Fibroblast of lung (primary cell): ENCODE data around the gene SDK1. TPM values are rescaled to one million over a fixed set of nuclear protein-coding genes. Genes with fewer than 3 reads are reported as not detected.

Experiments used
- DNase-seq, 2 donors: peaks; one replicate each; pipeline versions ENCODE4 v3.0.0 to v3.0.0-alpha.2; 2010; ENCODE audit warnings: low read depth in 2 of 2
- H2AFZ ChIP-seq: 2 replicates; pipeline ENCODE4 v1.5.1; 2012; ENCODE audit warnings: low read length, control low read depth, inconsistent platforms
- H3K27ac ChIP-seq: 2 replicates; pipeline ENCODE4 v1.5.1; 2011; ENCODE audit warnings: low read length, control low read depth; ENCODE audit not compliant: insufficient read depth
- H3K27me3 ChIP-seq: 2 replicates; pipeline ENCODE4 v1.5.1; 2011; ENCODE audit warnings: mild to moderate bottlenecking, low read length; ENCODE audit not compliant: control insufficient read depth, insufficient read depth
- H3K36me3 ChIP-seq: 2 replicates; pipeline ENCODE4 v1.5.1; 2011; ENCODE audit warnings: low read length; ENCODE audit not compliant: control insufficient read depth, insufficient read depth
- H3K4me1 ChIP-seq: 2 replicates; pipeline ENCODE4 v1.5.1; 2011; ENCODE audit warnings: low read length; ENCODE audit not compliant: control insufficient read depth, insufficient read depth; ENCODE audit errors: extremely low read depth
- H3K4me2 ChIP-seq: 2 replicates; pipeline ENCODE4 v1.5.1; 2011; ENCODE audit warnings: low read length, control low read depth; ENCODE audit not compliant: insufficient read depth; ENCODE audit errors: extremely low read depth
- H3K4me3 ChIP-seq, 4 experiments: fragments of 200-600 bp in 1 of 4; sonication (generic) in 1 of 4; replicated peaks in 1 of 4; 2 replicates each; pipeline ENCODE4 v1.5.1; 2011 to 2016; ENCODE audit warnings: low read length in 4 of 4, low read depth in 3 of 4, mild to moderate bottlenecking in 3 of 4, control low read depth in 2 of 4, inconsistent platforms in 1 of 4, mixed read lengths in 1 of 4; ENCODE audit not compliant: insufficient read depth in 1 of 4; ENCODE audit errors: control extremely low read depth in 1 of 4
- H3K79me2 ChIP-seq: 2 replicates; pipeline ENCODE4 v1.5.1; 2012; ENCODE audit warnings: mild to moderate bottlenecking, low read length, inconsistent platforms; ENCODE audit not compliant: control insufficient read depth, insufficient read depth
- H3K9ac ChIP-seq: 2 replicates; pipeline ENCODE4 v1.5.1; 2011; ENCODE audit warnings: mild to moderate bottlenecking, low read length, control low read depth; ENCODE audit not compliant: insufficient read depth
- H3K9me3 ChIP-seq: 2 replicates; pipeline ENCODE4 v1.5.1; 2012; ENCODE audit warnings: low read depth, low read length; ENCODE audit not compliant: control insufficient read depth, insufficient read depth
- H4K20me1 ChIP-seq: 2 replicates; pipeline ENCODE4 v1.5.1; 2011; ENCODE audit warnings: low read length; ENCODE audit not compliant: control insufficient read depth, insufficient read depth; ENCODE audit errors: extremely low read depth
- CTCF ChIP-seq, 2 donors: IDR thresholded peaks in 1 of 2; conservative IDR thresholded peaks in 1 of 2; 1 replicate in 1 of 2; 2 replicates in 1 of 2; pipeline ENCODE4 v1.5.1; 2011 to 2012; ENCODE audit warnings: low read length in 2 of 2, control low read depth in 1 of 2, inconsistent platforms in 1 of 2, low read depth in 1 of 2, mild to moderate bottlenecking in 1 of 2
- EZH2 ChIP-seq: IDR thresholded peaks from 2 replicates; pipeline ENCODE4 v1.5.1; 2012; ENCODE audit warnings: low read length, control low read depth, mild to moderate bottlenecking; ENCODE audit errors: missing control alignments
- polyA plus RNA-seq, 2 donors: library from polyadenylated mRNA; depleted of rRNA in 1 of 2; stranded (reverse) in 1 of 2; unstranded in 1 of 2; fragments of >200 nt; gene quantifications; 2 replicates each; pipeline ENCODE4 v1.2.1, GENCODE V29; 2011 to 2012; ENCODE audit warnings: missing spikeins in 1 of 2
- total RNA-seq: library from RNA; depleted of rRNA; stranded (reverse); fragments of >200 nt; gene quantifications from 2 replicates; pipeline ENCODE4 v1.2.1, GENCODE V29; 2014

The SDK1 gene
- total and polyA plus RNA-seq, 2 donors (not counting 1 experiment from before 2014, with no cell fraction given): 1.0 to 8.6 TPM

GRCh38 chr7:3771906-3772305 is 470.9 kb downstream of the SDK1 start:
- no peaks in the 10 kb centered on the region for H3K36me3 ChIP-seq
- no peak overlapping the region for H3K27ac ChIP-seq
- no peak for TF ChIP-seq EZH2
- no peaks in the 10 kb centered on the region for H3K9me3 ChIP-seq
- H4K20me1 ChIP-seq: no peaks in the 10 kb centered on the region
- H3K27me3 ChIP-seq: no peaks in the 10 kb centered on the region
- H3K9ac ChIP-seq: no peak overlapping the region
- no peaks in the 10 kb centered on the region for H3K4me1 ChIP-seq
- H3K4me3 ChIP-seq: no peak overlapping the region
- no peak overlapping the region for H2AFZ ChIP-seq
- DNase-seq: no peak
- H3K4me2 ChIP-seq: no peak overlapping the region
- H3K79me2 ChIP-seq: no peaks in the 10 kb centered on the region

- Histone ChIP-seq H2AFZ (no peak overlapping the region), H3K79me2 (no peaks in the 10 kb centered on the region), H3K4me2 (no peak overlapping the region), H3K9me3 (no peaks in the 10 kb centered on the region), H3K36me3 (no peaks in the 10 kb centered on the region), H3K27me3 (no peaks in the 10 kb centered on the region), H3K27ac (no peak overlapping the region), H4K20me1 (no peaks in the 10 kb centered on the region), H3K4me1 (no peaks in the 10 kb centered on the region), H3K9ac (no peak overlapping the region), H3K4me3 (peak overlapping the region in 1 of 4 experiments; percentile 18)
- peak in 1 of 2 donors; percentile 56 for DNase-seq
- TF ChIP-seq CTCF (conservative IDR thresholded peaks at IDR 0.05 in 1 of 2, IDR thresholded peaks at IDR 0.05 in 1 of 2; ENCODE audit: low read depth in 1 of 2, low read length in 2 of 2): no peak
- no peak for TF ChIP-seq EZH2
Observed at GRCh38 chr7:3778345-3778744, 477.3 kb downstream of the SDK1 start.

GRCh38 chr7:3780016-3780415 is 479.0 kb downstream of the SDK1 start:
- TF ChIP-seq CTCF (conservative IDR thresholded peaks at IDR 0.05 in 1 of 2, IDR thresholded peaks at IDR 0.05 in 1 of 2; ENCODE audit: low read depth in 1 of 2, low read length in 2 of 2): no peak
- TF ChIP-seq EZH2: no peak
- H3K9ac ChIP-seq: no peak overlapping the region
- H3K4me1 ChIP-seq: no peaks in the 10 kb centered on the region
- no peak overlapping the region for H3K4me2 ChIP-seq
- no peak overlapping the region for H3K27ac ChIP-seq
- no peaks in the 10 kb centered on the region for H3K79me2 ChIP-seq
- H4K20me1 ChIP-seq: no peaks in the 10 kb centered on the region
- no peak overlapping the region for H2AFZ ChIP-seq
- DNase-seq: no peak
- H3K36me3 ChIP-seq: no peaks in the 10 kb centered on the region
- no peaks in the 10 kb centered on the region for H3K27me3 ChIP-seq
- H3K4me3 ChIP-seq: no peak overlapping the region
- H3K9me3 ChIP-seq: no peaks in the 10 kb centered on the region
